Bronchial smooth muscle cell (primary cell): ENCODE results near the gene TREH. TPM values are rescaled to one million over a fixed set of nuclear protein-coding genes. Genes with fewer than 3 reads are reported as not detected.

Source experiments
- total RNA-seq: library from RNA; depleted of rRNA; stranded (reverse); fragments of >200 nt; gene quantifications from 2 replicates; pipeline ENCODE4 v1.2.1, GENCODE V29; 2014

Gene TREH
- under 0.01 TPM in 1 of 2 replicates, not detected in the other for total RNA-seq

GRCh38 chr11:118679483-118679882, at the start of gene TREH:
TREH (minus strand) TSS chr11:118679650; CDS start chr11:118679627, 23 bp downstream.

GRCh38 chr11:118607401-118608359, 71.8 kb downstream of the TREH start, which contains the start of gene PHLDB1:
PHLDB1 (plus strand) TSS chr11:118607615; CDS start chr11:118613837, 6,222 bp downstream.

Other genes with a start within 250 kb of the TREH start
- gene KMT2A, start 243.2 kb downstream of the TREH start, total RNA-seq: 15.8 and 23.3 TPM in 2 replicates
- gene TTC36, start 152.2 kb downstream of the TREH start, total RNA-seq: 0.79 TPM in 1 of 2 replicates, not detected in the other
- 11.2 and 12.1 TPM in 2 replicates for gene TMEM25, start 148.5 kb downstream of the TREH start, total RNA-seq
- gene IFT46, start 113.7 kb downstream of the TREH start, total RNA-seq: 26.8 and 31.9 TPM in 2 replicates
- 101 and 113 TPM in 2 replicates for gene ARCN1, start 107.2 kb downstream of the TREH start, total RNA-seq
- 58.5 and 89.3 TPM in 2 replicates for gene PHLDB1, start 72.0 kb downstream of the TREH start, total RNA-seq
- 112 and 125 TPM in 2 replicates for gene DDX6, start 111.5 kb upstream of the TREH start, total RNA-seq
- not detected in 2 replicates for gene CXCR5, start 204.2 kb upstream of the TREH start, total RNA-seq
- 12.2 and 18.1 TPM in 2 replicates for gene BCL9L, start 246.3 kb upstream of the TREH start, total RNA-seq